HepG2 (cell line): ENCODE results near the gene SOWAHB. TPM values are rescaled to one million over a fixed set of nuclear protein-coding genes. Genes with fewer than 3 reads are reported as not detected.

ENCODE experiments used
- ATAC-seq: fragments of 200-7000 bp; cut with Tn5 transposase; 3 replicates; pipeline ENCODE4 v1.9.1; 2020; ENCODE audit warnings: mild to moderate bottlenecking, moderate library complexity
- BruUV-seq: library from RNA; stranded (reverse); fragments of 400-500 nt; replicated peaks from 2 replicates; lab custom pipeline; 2021; lab: Mats Ljungman, UMichigan
- CTCF ChIA-PET: fragments of 300-600 bp; formaldehyde crosslinking; extraction: SDS; loops from one replicate; lab custom pipeline; 2021; ENCODE audit warnings: low total read pairs, inconsistent platforms, low intra/inter-chr PET ratio; lab: Yijun Ruan, JAX
- POLR2A ChIA-PET: fragments of 350-600 bp; sonication (Branson Sonifier 250); formaldehyde crosslinking; loops from one replicate; lab custom pipeline; 2020; ENCODE audit warnings: antibody characterized with exemption, inconsistent platforms; lab: Yijun Ruan, JAX
- DNase-seq: peaks from one replicate; pipeline ENCODE4 v3.0.0-alpha.2; 2015; ENCODE audit warnings: low spot score
- FAIRE-seq: peaks from 3 replicates; lab custom pipeline; 2011; peaks lifted over from hg19 to GRCh38; lab: Jason Lieb, UNC
- H2AFZ ChIP-seq: one replicate; pipeline ENCODE4 v1.6.1; 2011; ENCODE audit warnings: low read length, inconsistent platforms
- H3K27ac ChIP-seq: fragments of 300-600 bp; 3 replicates; pipeline ENCODE4 v1.8.0; 2011; ENCODE audit warnings: mixed run types, mild to moderate bottlenecking, mixed read lengths, low read length, inconsistent platforms; ENCODE audit not compliant: insufficient read depth; ENCODE audit errors: extremely low read length
- H3K27me3 ChIP-seq, 2 experiments: fragments of 200-600 bp in 1 of 2; 2 replicates in 1 of 2; 3 replicates in 1 of 2; pipeline versions ENCODE4 v1.6.0 to v1.8.0; 2011; ENCODE audit warnings: low read length in 2 of 2, mild to moderate bottlenecking in 2 of 2, moderate library complexity in 2 of 2, inconsistent platforms in 1 of 2; ENCODE audit not compliant: insufficient read depth in 2 of 2, control insufficient read depth in 1 of 2
- H3K36me3 ChIP-seq, 2 experiments: fragments of 200-600 bp in 1 of 2; replicated peaks in 1 of 2; 2 replicates in 1 of 2; 3 replicates in 1 of 2; pipeline versions ENCODE4 v1.5.1 to v1.8.0; 2011; ENCODE audit warnings: low read length in 2 of 2, inconsistent platforms in 1 of 2; ENCODE audit not compliant: insufficient read depth in 2 of 2, control insufficient read depth in 1 of 2
- H3K4me1 ChIP-seq: 2 replicates; pipeline ENCODE4 v1.5.1; 2012; ENCODE audit warnings: low read length, inconsistent platforms; ENCODE audit not compliant: insufficient read depth
- H3K4me2 ChIP-seq: 2 replicates; pipeline ENCODE4 v1.6.0; 2011; ENCODE audit warnings: low read depth, low read length, inconsistent platforms
- H3K4me3 ChIP-seq, 3 experiments: fragments of 200-600 bp in 1 of 3; sonication (generic), shearing (Covaris generic) in 1 of 3; replicated peaks in 1 of 3; 2 replicates each; pipeline ENCODE4 v1.5.1; 2011 to 2016; ENCODE audit warnings: low read length in 3 of 3, inconsistent platforms in 2 of 3, low read depth in 2 of 3, mild to moderate bottlenecking in 2 of 3, control low read depth in 1 of 3, mixed read lengths in 1 of 3; ENCODE audit not compliant: insufficient read depth in 1 of 3
- H3K79me2 ChIP-seq: one replicate; pipeline ENCODE4 v1.6.1; 2011; ENCODE audit warnings: low read length, inconsistent platforms; ENCODE audit not compliant: insufficient read depth
- H3K9ac ChIP-seq: 2 replicates; pipeline ENCODE4 v1.6.0; 2011; ENCODE audit warnings: mild to moderate bottlenecking, low read depth, low read length, inconsistent platforms; ENCODE audit not compliant: insufficient read depth
- H3K9me3 ChIP-seq: 2 replicates; pipeline ENCODE4 v1.5.1; 2012; ENCODE audit warnings: mild to moderate bottlenecking, low read length
- H4K20me1 ChIP-seq: 2 replicates; pipeline ENCODE4 v1.6.0; 2011; ENCODE audit warnings: inconsistent platforms, mild to moderate bottlenecking, low read length, moderate library complexity; ENCODE audit not compliant: insufficient read depth
- ARNT2 ChIP-seq: sonication (generic); formaldehyde crosslinking; IDR thresholded peaks from 2 replicates; pipeline ENCODE4 v1.8.0; 2022; ENCODE audit warnings: mild to moderate bottlenecking, low read depth, missing genetic modification reagents, moderate library complexity
- ATM ChIP-seq: fragments of 450-650 bp; IDR thresholded peaks from 2 replicates; pipeline ENCODE4 v1.7.1; 2017; ENCODE audit warnings: mild to moderate bottlenecking, borderline replicate concordance
- DNMT1 ChIP-seq: sonication (generic); formaldehyde crosslinking; IDR thresholded peaks from 2 replicates; pipeline ENCODE4 v1.5.1; 2020; ENCODE audit warnings: mild to moderate bottlenecking, missing genetic modification reagents
- ELF4 ChIP-seq: sonication (generic); formaldehyde crosslinking; IDR thresholded peaks from 2 replicates; pipeline ENCODE4 v1.5.0; 2020; ENCODE audit warnings: missing genetic modification reagents, mild to moderate bottlenecking, moderate library complexity, borderline replicate concordance
- KDM2A ChIP-seq: sonication (generic); formaldehyde crosslinking; IDR thresholded peaks from 2 replicates; pipeline ENCODE4 v1.4.0; 2020; ENCODE audit warnings: low read depth, missing genetic modification reagents, borderline replicate concordance
- PCBP1 ChIP-seq: fragments of 200-400 bp; formaldehyde crosslinking; IDR thresholded peaks from 2 replicates; pipeline ENCODE4 v1.6.1; 2017; ENCODE audit warnings: mild to moderate bottlenecking, low read depth, low read length, borderline replicate concordance
- RBM22 ChIP-seq: fragments of 200-400 bp; formaldehyde crosslinking; optimal IDR thresholded peaks from 2 replicates; pipeline ENCODE3; 2017; ENCODE audit warnings: mild to moderate bottlenecking, low read length, moderate library complexity
- SALL2 ChIP-seq: sonication (generic); formaldehyde crosslinking; IDR thresholded peaks from 2 replicates; pipeline ENCODE4 v1.8.1; 2023; ENCODE audit warnings: mild to moderate bottlenecking, missing genetic modification reagents, inconsistent platforms
- SAP130 ChIP-seq: IDR thresholded peaks from 2 replicates; pipeline ENCODE4 v1.6.1; 2016; ENCODE audit warnings: low read depth
- SOX13 ChIP-seq, 3 experiments: fragments of 450-650 bp in 1 of 3; sonication (generic) in 1 of 3; formaldehyde crosslinking in 1 of 3; IDR thresholded peaks in 2 of 3; conservative IDR thresholded peaks in 1 of 3; 2 replicates each; pipeline versions ENCODE4 v1.5.0 to v1.6.1; 2016 to 2020; ENCODE audit warnings: antibody characterized with exemption in 1 of 3, mild to moderate bottlenecking in 1 of 3, missing compliant biosample characterization in 1 of 3, missing genetic modification reagents in 1 of 3, moderate library complexity in 1 of 3
- SRSF4 ChIP-seq: fragments of 200-400 bp; formaldehyde crosslinking; IDR thresholded peaks from one replicate; pipeline ENCODE4 v1.6.1; 2018; ENCODE audit warnings: mild to moderate bottlenecking, low read depth, low read length, moderate library complexity; ENCODE audit not compliant: poor library complexity, severe bottlenecking
- ZFP62 ChIP-seq: sonication (generic); formaldehyde crosslinking; IDR thresholded peaks from 2 replicates; pipeline ENCODE4 v1.4.0; 2020; ENCODE audit warnings: missing genetic modification reagents
- ZNF451 ChIP-seq: sonication (generic); formaldehyde crosslinking; IDR thresholded peaks from 2 replicates; pipeline ENCODE4 v1.5.0; 2020; ENCODE audit warnings: mild to moderate bottlenecking, missing genetic modification reagents
- ZNF496 ChIP-seq: sonication (generic); formaldehyde crosslinking; IDR thresholded peaks from 2 replicates; pipeline ENCODE4 v1.8.1; 2023; ENCODE audit warnings: mild to moderate bottlenecking, moderate library complexity, missing genetic modification reagents; ENCODE audit not compliant: insufficient replicate concordance
- ZNF580 ChIP-seq: IDR thresholded peaks from 2 replicates; pipeline ENCODE4 v1.6.1; 2016; ENCODE audit warnings: low read depth, borderline replicate concordance
- ZNF782 ChIP-seq: sonication (generic); formaldehyde crosslinking; IDR thresholded peaks from 2 replicates; pipeline ENCODE4 v1.4.0; 2020; ENCODE audit warnings: missing genetic modification reagents, mild to moderate bottlenecking, borderline replicate concordance
- ZUFSP ChIP-seq: sonication (generic); formaldehyde crosslinking; IDR thresholded peaks from 2 replicates; pipeline ENCODE4 v1.9.0; 2021; ENCODE audit warnings: missing genetic modification reagents, mild to moderate bottlenecking, borderline replicate concordance
- WGBS: methylation state at CpG from one replicate; pipeline ENCODE4 v1.1.6; 2017; ENCODE audit warnings: low lambda C conversion rate; 5-methylcytosine and 5-hydroxymethylcytosine counted together
- in situ Hi-C: cut with HindIII; loops from 2 replicates; pipeline ENCODE4 v1.10.0; 2017; ENCODE audit warnings: low pct_unique_long_range_greater_than_20kb; ENCODE audit not compliant: extremely low pct_ligation_motif_present
- intact Hi-C: fragments of 100-400 bp; cut with micrococcal nuclease; formaldehyde crosslinking; loops from one replicate; pipeline ENCODE4 v1.10.0; 2022; ENCODE audit not compliant: unreplicated experiment
- polyA plus RNA-seq, 8 experiments: library from polyadenylated mRNA; depleted of rRNA in 3 of 8; stranded (reverse) in 7 of 8; unstranded in 1 of 8; fragments of >200 nt; fragmentation: Illumina TruSeq in 4 of 8; extraction: Trizol in 4 of 8; gene quantifications; 2 replicates each; pipeline versions ENCODE4 v1.2.1 to v1.2.3, GENCODE V29; 2011 to 2016; ENCODE audit warnings: low read depth in 4 of 8, missing spikeins in 1 of 8, mixed read lengths in 1 of 8; ENCODE audit not compliant: insufficient read depth in 1 of 8
- total RNA-seq, 5 experiments: library from RNA; depleted of rRNA; stranded (reverse); fragments of >200 nt; fragmentation: Illumina TruSeq; extraction: Trizol; gene quantifications; 2 replicates each; pipeline ENCODE4 v1.2.3, GENCODE V29; 2016; ENCODE audit warnings: low read depth in 1 of 5
- TF ChIP-seq, protein P1 (sequence below): IDR thresholded peaks from 2 replicates; pipeline ENCODE4 v1.6.1; 2012; ENCODE audit warnings: low read depth, low read length, improper control_type of control experiment
- TF ChIP-seq, protein P2 (sequence below): sonication (generic); formaldehyde crosslinking; IDR thresholded peaks from 2 replicates; pipeline ENCODE4 v1.5.1; 2020; ENCODE audit warnings: missing genetic modification reagents, mild to moderate bottlenecking, borderline replicate concordance

Gene SOWAHB
- total and polyA plus RNA-seq, 2 of the 13 experiments (the other 11 are each of a cell fraction or from before 2014, with no cell fraction given): 0.12 to 0.51 TPM

- TF ChIP-seq SOX13 (IDR thresholded peaks at IDR 0.05) (no peak), SOX13 (CRISPR knock-in tag; conservative IDR thresholded peaks at IDR 0.05 in 1 of 2, IDR thresholded peaks at IDR 0.05 in 1 of 2) (no peak), ELF4 (CRISPR knock-in tag) (no peak), ZNF580 (CRISPR knock-in tag) (no peak), DNMT1 (no peak), SAP130 (CRISPR knock-in tag) (no peak), ZNF451 (CRISPR knock-in tag) (no peak)
- TF ChIP-seq, protein P1, sequence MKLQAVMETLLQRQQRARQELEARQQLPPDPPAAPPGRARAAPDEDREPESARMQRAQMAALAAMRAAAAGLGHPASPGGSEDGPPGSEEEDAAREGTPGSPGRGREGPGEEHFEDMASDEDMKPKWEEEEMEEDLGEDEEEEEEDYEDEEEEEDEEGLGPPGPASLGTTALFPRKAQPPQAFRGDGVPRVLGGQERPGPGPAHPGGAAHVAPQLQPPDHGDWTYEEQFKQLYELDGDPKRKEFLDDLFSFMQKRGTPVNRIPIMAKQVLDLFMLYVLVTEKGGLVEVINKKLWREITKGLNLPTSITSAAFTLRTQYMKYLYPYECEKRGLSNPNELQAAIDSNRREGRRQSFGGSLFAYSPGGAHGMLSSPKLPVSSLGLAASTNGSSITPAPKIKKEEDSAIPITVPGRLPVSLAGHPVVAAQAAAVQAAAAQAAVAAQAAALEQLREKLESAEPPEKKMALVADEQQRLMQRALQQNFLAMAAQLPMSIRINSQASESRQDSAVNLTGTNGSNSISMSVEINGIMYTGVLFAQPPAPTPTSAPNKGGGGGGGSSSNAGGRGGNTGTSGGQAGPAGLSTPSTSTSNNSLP: no peak
- TF ChIP-seq, protein P2, sequence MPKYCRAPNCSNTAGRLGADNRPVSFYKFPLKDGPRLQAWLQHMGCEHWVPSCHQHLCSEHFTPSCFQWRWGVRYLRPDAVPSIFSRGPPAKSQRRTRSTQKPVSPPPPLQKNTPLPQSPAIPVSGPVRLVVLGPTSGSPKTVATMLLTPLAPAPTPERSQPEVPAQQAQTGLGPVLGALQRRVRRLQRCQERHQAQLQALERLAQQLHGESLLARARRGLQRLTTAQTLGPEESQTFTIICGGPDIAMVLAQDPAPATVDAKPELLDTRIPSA: no peak
These were observed 3.2 kb downstream of the SOWAHB start (continued) for GRCh38 chr4:76894537-76895255.

GRCh38 chr4:76892601-76893000 is 5.3 kb downstream of the SOWAHB start:
- BruUV-seq: no TSS peak
- no peaks in the 10 kb centered on the region for H3K36me3 ChIP-seq
- no peak for FAIRE-seq
- H3K4me1 ChIP-seq: peaks cover 18% of the 10 kb centered on the region
- no peak overlapping the region for H3K9ac ChIP-seq
- no peaks in the 10 kb centered on the region for H4K20me1 ChIP-seq
- H3K79me2 ChIP-seq: no peaks in the 10 kb centered on the region
- DNase-seq: no peak
- H3K9me3 ChIP-seq: no peaks in the 10 kb centered on the region
- H2AFZ ChIP-seq: no peak overlapping the region
- intact Hi-C loops: no loop called here
- peaks cover 1 to 23% of the 10 kb centered on the region in 2 experiments; a peak in 4 of 5 replicates for H3K27me3 ChIP-seq
- ChIA-PET CTCF (no interaction called here), POLR2A (no interaction called here)
- ATAC-seq: no peak
- H3K27ac ChIP-seq: no peak overlapping the region
- H3K4me3 ChIP-seq: no peak overlapping the region
- WGBS: 61% methylated on average over 3 of the region's 3 CpGs
- H3K4me2 ChIP-seq: no peak overlapping the region
- in situ Hi-C loops: no loop called here
- TF ChIP-seq PCBP1 (no peak), ZFP62 (CRISPR knock-in tag) (no peak), SALL2 (no peak), ZUFSP (CRISPR knock-in tag) (no peak), RBM22 (no peak), SRSF4 (no peak), KDM2A (CRISPR knock-in tag) (no peak), ZNF496 (CRISPR knock-in tag) (no peak), ZNF782 (no peak), ARNT2 (CRISPR knock-in tag) (no peak), ATM (no peak)
